Sigmoid colon (tissue), 7 donors: ENCODE measurements around the gene PEX5L. TPM values are rescaled to one million over a fixed set of nuclear protein-coding genes. Genes with fewer than 3 reads are reported as not detected.

Experiments
- DNase-seq: peaks from one replicate; pipeline ENCODE4 v3.0.0-alpha.2; 2019
- H3K27ac ChIP-seq, 4 donors: fragments of 200-600 bp; sonication (generic); one replicate each; pipeline ENCODE4 v1.5.1; 2016 to 2019; ENCODE audit warnings: mild to moderate bottlenecking in 1 of 4
- H3K27me3 ChIP-seq, 3 donors: fragments of 200-600 bp; sonication (generic); one replicate each; pipeline ENCODE4 v1.5.1; 2019; ENCODE audit warnings: mild to moderate bottlenecking in 1 of 3
- H3K36me3 ChIP-seq, 4 donors: fragments of 200-600 bp; sonication (generic); one replicate each; pipeline ENCODE4 v1.5.1; 2016 to 2019
- H3K4me1 ChIP-seq, 4 donors: fragments of 200-600 bp; sonication (generic); one replicate each; pipeline ENCODE4 v1.5.1; 2017 to 2019
- H3K4me3 ChIP-seq, 4 donors: fragments of 200-600 bp; sonication (generic); one replicate each; pipeline ENCODE4 v1.5.1; 2017 to 2019; ENCODE audit warnings: mild to moderate bottlenecking in 2 of 4, moderate library complexity in 1 of 4
- H3K9me3 ChIP-seq, 4 donors: fragments of 200-600 bp in 3 of 4; sonication (generic) in 3 of 4; one replicate each; pipeline versions ENCODE4 v1.5.1 to v1.6.1; 2013 to 2019
- CTCF ChIP-seq, 4 experiments: fragments of 450-650 bp in 3 of 4; fragments of 200-600 bp in 1 of 4; IDR thresholded peaks; one replicate each; pipeline ENCODE4 v1.5.1; 2016 to 2019; ENCODE audit warnings: antibody characterized with exemption in 4 of 4, mild to moderate bottlenecking in 3 of 4, moderate library complexity in 2 of 4
- EP300 ChIP-seq, 4 donors: sonication (generic); formaldehyde crosslinking; IDR thresholded peaks; one replicate each; pipeline ENCODE4 v1.6.1; 2017; ENCODE audit warnings: antibody characterized with exemption in 4 of 4
- POLR2A ChIP-seq, 2 donors: fragments of 450-650 bp; IDR thresholded peaks; one replicate each; pipeline ENCODE4 v1.6.1; 2016; ENCODE audit warnings: antibody characterized with exemption in 2 of 2, mild to moderate bottlenecking in 2 of 2, moderate library complexity in 2 of 2
- POLR2AphosphoS5 ChIP-seq, 4 donors: sonication (generic); formaldehyde crosslinking; IDR thresholded peaks; one replicate each; pipeline ENCODE4 v1.6.1; 2017; ENCODE audit warnings: antibody characterized with exemption in 4 of 4
- WGBS, 2 donors: extraction: QIAGEN DNeasy Blood & Tissue Kit; methylation state at CpG; one replicate each; pipeline ENCODE4 v1.1.7; 2013; 5-methylcytosine and 5-hydroxymethylcytosine counted together
- intact Hi-C: fragments of 100-400 bp; cut with DNase I; formaldehyde crosslinking; loops from one replicate; pipeline ENCODE4 v1.15.1; 2023
- polyA plus RNA-seq, 3 donors: library from polyadenylated mRNA; stranded (reverse); fragments of 200-250 nt; gene quantifications; one replicate each; pipeline ENCODE4 v1.2.3, GENCODE V29; 2013
- total RNA-seq, 4 donors: library from RNA; depleted of rRNA; stranded (reverse); fragments of >200 nt; gene quantifications; one replicate each; pipeline ENCODE4 v1.1.0, GENCODE V29; 2016
- donor health status: healthy with polysubstance abuse.
- donor health status: Bipolar disorder and iron deficiency.
- donor health status: healthy.

Gene PEX5L
- total and polyA plus RNA-seq, 7 donors = 0.12 to 2.4 (median 0.32) TPM; not detected in 3

- Histone ChIP-seq H3K4me3 (no peak overlapping the region), H3K27ac (no peak overlapping the region), H3K27me3 (no peaks in the 10 kb centered on the region), H3K4me1 (no peaks in the 10 kb centered on the region), H3K9me3 (peaks cover 0 to 3% (median 0%) of the 10 kb centered on the region in 4 donors), H3K36me3 (peaks cover 0 to 35% (median 3%) of the 10 kb centered on the region in 4 donors)
- WGBS, 2 donors = 86 to 91% methylated on average over 5 of the region's 5 CpGs
- TF ChIP-seq POLR2AphosphoS5 (IDR thresholded peaks at IDR 0.05) = no peak
- intact Hi-C loops = no loop called here
- no peak for DNase-seq
These were observed 264.4 kb downstream of the PEX5L start for GRCh38 chr3:179772297-179772696.

GRCh38 chr3:179771797-179772196, 264.9 kb downstream of the PEX5L start:
- intact Hi-C loops = no loop called here
- DNase-seq = no peak
- H3K27me3 ChIP-seq = no peaks in the 10 kb centered on the region
- H3K4me1 ChIP-seq = no peaks in the 10 kb centered on the region
- WGBS, 2 donors = 82 to 87% methylated on average over 4 of the region's 4 CpGs
- H3K36me3 ChIP-seq = peaks cover 0 to 40% (median 3%) of the 10 kb centered on the region in 4 donors
- no peak for TF ChIP-seq POLR2A (IDR thresholded peaks at IDR 0.05)
- TF ChIP-seq EP300 (IDR thresholded peaks at IDR 0.05) = no peak
- TF ChIP-seq POLR2AphosphoS5 (IDR thresholded peaks at IDR 0.05) = no peak
- TF ChIP-seq CTCF (IDR thresholded peaks at IDR 0.05) = no peak
- H3K9me3 ChIP-seq = peaks cover 0 to 3% (median 0%) of the 10 kb centered on the region in 4 donors
- no peak overlapping the region for H3K4me3 ChIP-seq
- no peak overlapping the region for H3K27ac ChIP-seq

GRCh38 chr3:179769411-179770247, 267.1 kb downstream of the PEX5L start:
- intact Hi-C loops = no loop called here
- WGBS, 2 donors = 29 to 57% methylated on average over 9 of the region's 9 CpGs
- Histone ChIP-seq H3K27me3 (no peaks in the 10 kb centered on the region), H3K9me3 (no peaks in the 10 kb centered on the region), H3K27ac (no peak overlapping the region), H3K36me3 (peaks cover 0 to 51% (median 3%) of the 10 kb centered on the region in 4 donors), H3K4me1 (no peaks in the 10 kb centered on the region), H3K4me3 (no peak overlapping the region)
- TF ChIP-seq POLR2A (IDR thresholded peaks at IDR 0.05) (no peak), EP300 (IDR thresholded peaks at IDR 0.05) (no peak)
- DNase-seq = no peak

GRCh38 chr3:179768080-179768479, 268.7 kb downstream of the PEX5L start:
- H3K36me3 ChIP-seq = peaks cover 0 to 45% (median 3%) of the 10 kb centered on the region in 4 donors

GRCh38 chr3:179766416-179767133, 270.2 kb downstream of the PEX5L start:
- H3K4me3 ChIP-seq = no peak overlapping the region
- peaks cover 0 to 54% (median 3%) of the 10 kb centered on the region in 4 donors for H3K36me3 ChIP-seq
- TF ChIP-seq EP300 (IDR thresholded peaks at IDR 0.05) = no peak
- TF ChIP-seq POLR2AphosphoS5 (IDR thresholded peaks at IDR 0.05) = no peak
- TF ChIP-seq POLR2A (IDR thresholded peaks at IDR 0.05) = no peak
- no peak for TF ChIP-seq CTCF (IDR thresholded peaks at IDR 0.05)
- intact Hi-C loops = no loop called here
- 94 to 97% methylated on average over 4 of the region's 4 CpGs for WGBS, 2 donors
- no peaks in the 10 kb centered on the region for H3K4me1 ChIP-seq
- no peaks in the 10 kb centered on the region for H3K27me3 ChIP-seq
- no peak overlapping the region for H3K27ac ChIP-seq
- no peak for DNase-seq
- no peaks in the 10 kb centered on the region for H3K9me3 ChIP-seq

More at GRCh38 chr3:179768080-179768479, 268.7 kb downstream of the PEX5L start:
- Histone ChIP-seq H3K27me3 (no peaks in the 10 kb centered on the region), H3K9me3 (no peaks in the 10 kb centered on the region), H3K4me3 (no peak overlapping the region), H3K27ac (no peak overlapping the region), H3K4me1 (no peaks in the 10 kb centered on the region)
- 35 to 48% methylated on average over 3 of the region's 3 CpGs for WGBS, 2 donors
- TF ChIP-seq POLR2AphosphoS5 (IDR thresholded peaks at IDR 0.05) = no peak
- TF ChIP-seq POLR2A (IDR thresholded peaks at IDR 0.05) = no peak
- no peak for TF ChIP-seq EP300 (IDR thresholded peaks at IDR 0.05)
- no peak for TF ChIP-seq CTCF (IDR thresholded peaks at IDR 0.05)
- intact Hi-C loops = no loop called here
- DNase-seq = no peak
